K562 (cell line): ENCODE measurements around the gene FAM174C. TPM values are rescaled to one million over a fixed set of nuclear protein-coding genes. Genes with fewer than 3 reads are reported as not detected.

ENCODE experiments used
- DNMT1 ChIP-seq: fragments of 450-650 bp; IDR thresholded peaks from 2 replicates; pipeline ENCODE4 v1.6.1; 2016; ENCODE audit warnings: antibody characterized with exemption, mild to moderate bottlenecking
- ELK3 ChIP-seq: fragments of 450-650 bp; formaldehyde crosslinking; IDR thresholded peaks from 2 replicates; pipeline ENCODE4 v1.4.0; 2020; ENCODE audit warnings: mild to moderate bottlenecking
- ETV1 ChIP-seq: fragments of 450-650 bp; conservative IDR thresholded peaks from 2 replicates; pipeline ENCODE4 v1.6.1; 2016; ENCODE audit warnings: missing genetic modification characterization, control low read depth, low read depth, missing compliant biosample characterization
- HMGXB4 ChIP-seq: sonication (generic); formaldehyde crosslinking; IDR thresholded peaks from 2 replicates; pipeline ENCODE4 v1.8.1; 2023; ENCODE audit warnings: mild to moderate bottlenecking, missing genetic modification reagents
- JUNB ChIP-seq: fragments of 450-650 bp; formaldehyde crosslinking; conservative IDR thresholded peaks from 2 replicates; pipeline ENCODE4 v1.4.0; 2020; ENCODE audit warnings: mild to moderate bottlenecking
- NFIX ChIP-seq: fragments of 250-450 bp; sonication (Bioruptor Pico); IDR thresholded peaks from 2 replicates; pipeline ENCODE4 v1.4.0; 2020; ENCODE audit warnings: low read depth, mild to moderate bottlenecking, moderate library complexity
- PHF8 ChIP-seq: fragments of 200-600 bp; sonication (generic); IDR thresholded peaks from 2 replicates; pipeline ENCODE4 v1.6.1; 2012; ENCODE audit warnings: mixed run types, mild to moderate bottlenecking, inconsistent platforms, low read length, moderate library complexity, borderline replicate concordance
- RBM14 ChIP-seq: fragments of 200-400 bp; formaldehyde crosslinking; IDR thresholded peaks from 2 replicates; pipeline ENCODE4 v1.6.1; 2018; ENCODE audit warnings: low read depth, mild to moderate bottlenecking, low read length, moderate library complexity, borderline replicate concordance; ENCODE audit not compliant: insufficient read depth
- RBM22 ChIP-seq: fragments of 200-400 bp; formaldehyde crosslinking; IDR thresholded peaks from 2 replicates; pipeline ENCODE4 v1.6.1; 2018; ENCODE audit warnings: low read length, low read depth; ENCODE audit not compliant: poor library complexity, severe bottlenecking
- STAT6 ChIP-seq: sonication (generic); formaldehyde crosslinking; IDR thresholded peaks from 2 replicates; pipeline ENCODE4 v1.8.1; 2023; ENCODE audit warnings: mild to moderate bottlenecking, missing genetic modification reagents
- TEAD2 ChIP-seq: fragments of 450-650 bp; IDR thresholded peaks from 2 replicates; pipeline ENCODE4 v1.6.1; 2016; ENCODE audit warnings: missing genetic modification characterization, control low read depth, missing compliant biosample characterization
- THAP7 ChIP-seq: fragments of 250-450 bp; sonication (Bioruptor Pico); IDR thresholded peaks from 2 replicates; pipeline ENCODE4 v1.5.0; 2021
- WHSC1 ChIP-seq: IDR thresholded peaks from one replicate; pipeline ENCODE4 v1.6.1; 2012; ENCODE audit warnings: low read length, control low read depth, inconsistent platforms
- ZBTB7A ChIP-seq: IDR thresholded peaks from 2 replicates; pipeline ENCODE4 v1.6.1; 2011; ENCODE audit warnings: low read depth, mild to moderate bottlenecking, low read length, moderate library complexity, borderline replicate concordance; ENCODE audit not compliant: control insufficient read depth
- ZKSCAN8 ChIP-seq: fragments of 200-800 bp; sonication (Bioruptor generic); IDR thresholded peaks from 2 replicates; pipeline ENCODE4 v1.6.1; 2016; ENCODE audit warnings: missing genetic modification characterization, missing compliant biosample characterization
- ZNF449 ChIP-seq: fragments of 250-450 bp; sonication (Bioruptor Pico); IDR thresholded peaks from 2 replicates; pipeline ENCODE4 v1.8.0; 2022; ENCODE audit warnings: moderate library complexity, mild to moderate bottlenecking, inconsistent platforms
- ZNF551 ChIP-seq: fragments of 250-450 bp; sonication (Bioruptor Pico); IDR thresholded peaks from 2 replicates; pipeline ENCODE4 v1.5.0; 2021; ENCODE audit warnings: mild to moderate bottlenecking, moderate library complexity
- polyA plus RNA-seq, 8 experiments: library from polyadenylated mRNA; depleted of rRNA in 4 of 8; stranded (reverse) in 5 of 8; unstranded in 3 of 8; fragments of >200 nt; fragmentation: Nextera tagmentation in 2 of 8; fragmentation: Illumina TruSeq in 1 of 8; extraction: Ambion mirVana in 2 of 8; extraction: Trizol in 1 of 8; gene quantifications; 2 replicates each; pipeline versions ENCODE4 v1.2.1 to v1.2.3, GENCODE V29; 2011 to 2014; ENCODE audit warnings: inconsistent platforms in 1 of 8, missing spikeins in 1 of 8
- total RNA-seq, 7 experiments: library from RNA; depleted of rRNA in 6 of 7; stranded (reverse); fragments of >200 nt in 6 of 7; fragmentation: Illumina TruSeq in 2 of 7; extraction: Trizol in 2 of 7; gene quantifications; 2 replicates each; pipeline versions ENCODE4 v1.2.1 to v1.2.3, GENCODE V29; 2011 to 2021; ENCODE audit warnings: low replicate concordance in 1 of 7

The FAM174C gene
- total and polyA plus RNA-seq, 9 of the 15 experiments (the other 6 are each of a cell fraction or from before 2014, with no cell fraction given): 0.66 to 89.6 (median 20.3) TPM

- TF ChIP-seq HMGXB4 (CRISPR knock-in tag) (no peak; the same call in 1 of the 2 replicates), NFIX (CRISPR knock-in tag) (no peak), RBM14 (peak; percentile 1; the same call in 1 of the 2 replicates), ELK3 (CRISPR knock-in tag) (no peak), ZNF449 (CRISPR knock-in tag) (no peak), TEAD2 (no peak), DNMT1 (no peak), ETV1 (tag) (0 out of 2 replicates have a peak, but pooled peaks have one; percentile 36), ZKSCAN8 (CRISPR knock-in tag) (no peak), WHSC1 (no peak), ZBTB7A (peak; percentile 89), ZNF551 (CRISPR knock-in tag) (no peak), JUNB (CRISPR knock-in tag) (no peak), THAP7 (CRISPR knock-in tag) (no peak), STAT6 (0 out of 2 replicates have a peak, but pooled peaks have one; percentile 5), PHF8 (no peak), RBM22 (peak; percentile 25)
Observed at GRCh38 chr19:1274081-1274851, 1.1 kb upstream of the FAM174C start (continued).
